ENCODE data around the gene EPHB4. TPM values are rescaled to one million over a fixed set of nuclear protein-coding genes. Genes with fewer than 3 reads are reported as not detected.

The EPHB4 gene
- total RNA-seq, 1 donor from 2014 or later: 153 TPM

DNA sequence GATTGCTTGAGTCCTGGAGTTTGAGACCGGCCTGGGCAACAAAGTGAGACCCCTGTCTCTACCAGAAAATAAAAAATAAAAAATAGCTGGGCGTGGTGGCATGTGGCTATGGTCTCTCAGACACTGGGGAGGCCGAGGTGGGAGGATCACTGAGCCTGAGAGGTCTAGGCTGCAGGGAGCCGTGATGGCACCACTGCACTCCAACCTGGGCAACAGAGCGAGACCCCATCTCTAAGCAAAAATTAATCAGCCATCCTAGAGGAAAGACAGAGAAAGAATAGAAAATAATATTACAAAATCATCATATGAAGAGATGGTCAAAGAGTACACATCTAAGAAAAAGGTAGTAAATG, 4.9 kb upstream of the EPHB4 start:
- DNase-seq (ENCODE audit: low read depth): no peak
- no peak overlapping the region for H3K4me3 ChIP-seq (ENCODE audit: low read depth, low read length)

DNA sequence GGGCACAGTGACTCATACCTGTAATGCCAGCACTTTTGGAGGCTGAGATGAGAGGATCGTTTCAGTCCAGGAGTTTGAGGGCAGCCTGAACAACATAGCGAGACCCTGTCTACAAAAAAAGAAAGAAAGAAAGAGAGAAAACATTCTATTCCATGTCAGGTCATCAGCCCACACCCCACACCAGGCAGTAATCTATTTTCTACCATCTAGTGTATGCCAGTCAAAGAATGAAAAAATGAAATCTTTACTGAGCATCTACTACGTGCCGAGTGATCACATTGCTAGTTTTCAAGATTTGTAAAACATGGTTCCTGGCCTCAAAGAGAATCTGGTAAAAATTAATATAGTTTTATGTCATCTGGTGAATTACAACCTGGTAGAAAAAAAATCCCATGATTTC, 3.1 kb upstream of the EPHB4 start:
- TF ChIP-seq, protein P1, sequence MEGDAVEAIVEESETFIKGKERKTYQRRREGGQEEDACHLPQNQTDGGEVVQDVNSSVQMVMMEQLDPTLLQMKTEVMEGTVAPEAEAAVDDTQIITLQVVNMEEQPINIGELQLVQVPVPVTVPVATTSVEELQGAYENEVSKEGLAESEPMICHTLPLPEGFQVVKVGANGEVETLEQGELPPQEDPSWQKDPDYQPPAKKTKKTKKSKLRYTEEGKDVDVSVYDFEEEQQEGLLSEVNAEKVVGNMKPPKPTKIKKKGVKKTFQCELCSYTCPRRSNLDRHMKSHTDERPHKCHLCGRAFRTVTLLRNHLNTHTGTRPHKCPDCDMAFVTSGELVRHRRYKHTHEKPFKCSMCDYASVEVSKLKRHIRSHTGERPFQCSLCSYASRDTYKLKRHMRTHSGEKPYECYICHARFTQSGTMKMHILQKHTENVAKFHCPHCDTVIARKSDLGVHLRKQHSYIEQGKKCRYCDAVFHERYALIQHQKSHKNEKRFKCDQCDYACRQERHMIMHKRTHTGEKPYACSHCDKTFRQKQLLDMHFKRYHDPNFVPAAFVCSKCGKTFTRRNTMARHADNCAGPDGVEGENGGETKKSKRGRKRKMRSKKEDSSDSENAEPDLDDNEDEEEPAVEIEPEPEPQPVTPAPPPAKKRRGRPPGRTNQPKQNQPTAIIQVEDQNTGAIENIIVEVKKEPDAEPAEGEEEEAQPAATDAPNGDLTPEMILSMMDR (IDR thresholded peaks at IDR 0.05; ENCODE audit: insufficient read depth, low read length, severe bottlenecking): no peak
- no peaks in the 10 kb centered on the region for H3K27me3 ChIP-seq (ENCODE audit: control insufficient read depth, insufficient read depth, low read length)
- H3K36me3 ChIP-seq (ENCODE audit: control insufficient read depth, insufficient read depth, low read length): no peaks in the 10 kb centered on the region
- H3K4me3 ChIP-seq (ENCODE audit: low read depth, low read length): no peak overlapping the region
- DNase-seq (ENCODE audit: low read depth) (no peak), FAIRE-seq (no peak)

More for the DNA sequence above, 4.9 kb upstream of the EPHB4 start:
- no peak for FAIRE-seq
- H3K36me3 ChIP-seq (ENCODE audit: control insufficient read depth, insufficient read depth, low read length): no peaks in the 10 kb centered on the region
- TF ChIP-seq, protein P1 (IDR thresholded peaks at IDR 0.05; ENCODE audit: insufficient read depth, low read length, severe bottlenecking): no peak
- no peaks in the 10 kb centered on the region for H3K27me3 ChIP-seq (ENCODE audit: control insufficient read depth, insufficient read depth, low read length)

DNA sequence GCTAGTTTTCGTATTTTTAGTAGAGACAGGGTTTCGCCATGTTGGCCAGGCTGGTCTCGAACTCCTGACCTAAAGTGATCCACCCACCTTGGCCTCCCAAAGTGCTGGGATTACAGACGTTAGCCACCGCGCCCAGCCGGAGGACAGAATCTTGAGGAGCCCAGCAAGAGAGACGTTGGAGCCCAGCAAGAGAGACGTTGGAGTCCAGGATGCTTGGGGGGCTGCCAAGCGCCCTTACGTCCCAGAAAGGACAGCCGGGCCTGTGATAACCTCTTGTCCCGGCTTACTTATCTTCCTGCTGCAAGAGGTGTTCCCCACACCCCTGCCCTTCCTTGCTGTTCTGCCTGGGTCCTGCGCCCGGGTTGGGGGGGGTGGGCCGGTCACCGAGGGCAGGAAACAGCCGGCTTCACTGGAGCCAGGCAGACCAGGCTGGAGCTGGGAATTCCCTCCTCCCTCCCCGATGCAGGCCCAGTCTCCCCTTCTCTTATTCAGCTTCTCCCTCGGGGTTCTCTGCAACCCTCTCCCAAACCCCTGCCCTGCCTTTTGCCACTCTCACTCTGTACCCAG, 1.9 kb upstream of the EPHB4 start:
- Histone ChIP-seq H3K27me3 (ENCODE audit: control insufficient read depth, insufficient read depth, low read length) (no peaks in the 10 kb centered on the region), H3K36me3 (ENCODE audit: control insufficient read depth, insufficient read depth, low read length) (no peaks in the 10 kb centered on the region), H3K4me3 (ENCODE audit: low read depth, low read length) (no peak overlapping the region)
- FAIRE-seq (no peak), DNase-seq (ENCODE audit: low read depth) (no peak)
- TF ChIP-seq, protein P1 (IDR thresholded peaks at IDR 0.05; ENCODE audit: insufficient read depth, low read length, severe bottlenecking): no peak

DNA sequence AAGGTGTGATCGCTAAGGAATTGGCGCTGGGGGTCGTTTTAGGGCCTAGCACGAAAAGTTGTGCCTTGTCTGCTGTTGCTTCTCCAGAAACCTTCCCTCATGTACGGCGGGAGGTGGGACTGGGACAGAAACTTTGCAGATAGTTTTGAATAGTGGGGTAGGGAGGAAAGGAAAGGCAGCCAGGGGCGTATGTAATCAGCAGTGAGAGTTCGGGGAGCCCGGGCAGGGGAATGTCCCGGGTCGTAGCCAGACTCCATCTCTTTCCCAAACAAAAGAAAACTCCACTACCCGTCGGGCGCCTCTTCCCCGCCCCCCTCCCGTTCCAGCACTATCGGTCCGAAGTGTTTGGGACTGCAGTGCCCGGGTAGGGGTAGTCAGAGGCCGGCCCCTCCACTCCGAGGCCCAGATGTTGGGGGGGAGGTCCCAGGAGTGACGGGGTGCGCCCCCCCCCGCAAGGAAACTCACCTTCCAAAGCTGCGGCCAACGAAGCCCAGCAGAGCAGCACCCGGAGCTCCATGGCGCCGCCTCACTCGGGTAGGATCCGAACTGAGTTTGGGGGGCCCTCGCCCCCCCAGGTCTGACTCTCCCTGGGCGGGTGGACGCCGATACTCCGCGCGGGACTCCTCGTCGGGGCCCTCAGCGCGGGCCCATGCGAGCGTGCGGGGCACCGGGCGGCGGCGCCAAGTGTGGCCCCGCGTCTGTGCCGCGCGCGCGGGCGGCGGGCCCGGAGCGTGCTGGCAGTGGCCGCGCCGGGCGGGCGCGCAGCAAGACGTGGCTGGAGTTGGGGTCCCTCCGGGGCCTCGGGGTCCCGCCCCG, 601 bp downstream of the EPHB4 start:
- TF ChIP-seq, protein P1 (IDR thresholded peaks at IDR 0.05; ENCODE audit: insufficient read depth, low read length, severe bottlenecking): no peak
- Histone ChIP-seq H3K36me3 (ENCODE audit: control insufficient read depth, insufficient read depth, low read length) (peaks cover 19% of the 10 kb centered on the region), H3K4me3 (ENCODE audit: low read depth, low read length) (peak overlapping the region; percentile 69), H3K27me3 (ENCODE audit: control insufficient read depth, insufficient read depth, low read length) (no peaks in the 10 kb centered on the region)
- no peak for FAIRE-seq
- DNase-seq (ENCODE audit: low read depth): no peak

DNA sequence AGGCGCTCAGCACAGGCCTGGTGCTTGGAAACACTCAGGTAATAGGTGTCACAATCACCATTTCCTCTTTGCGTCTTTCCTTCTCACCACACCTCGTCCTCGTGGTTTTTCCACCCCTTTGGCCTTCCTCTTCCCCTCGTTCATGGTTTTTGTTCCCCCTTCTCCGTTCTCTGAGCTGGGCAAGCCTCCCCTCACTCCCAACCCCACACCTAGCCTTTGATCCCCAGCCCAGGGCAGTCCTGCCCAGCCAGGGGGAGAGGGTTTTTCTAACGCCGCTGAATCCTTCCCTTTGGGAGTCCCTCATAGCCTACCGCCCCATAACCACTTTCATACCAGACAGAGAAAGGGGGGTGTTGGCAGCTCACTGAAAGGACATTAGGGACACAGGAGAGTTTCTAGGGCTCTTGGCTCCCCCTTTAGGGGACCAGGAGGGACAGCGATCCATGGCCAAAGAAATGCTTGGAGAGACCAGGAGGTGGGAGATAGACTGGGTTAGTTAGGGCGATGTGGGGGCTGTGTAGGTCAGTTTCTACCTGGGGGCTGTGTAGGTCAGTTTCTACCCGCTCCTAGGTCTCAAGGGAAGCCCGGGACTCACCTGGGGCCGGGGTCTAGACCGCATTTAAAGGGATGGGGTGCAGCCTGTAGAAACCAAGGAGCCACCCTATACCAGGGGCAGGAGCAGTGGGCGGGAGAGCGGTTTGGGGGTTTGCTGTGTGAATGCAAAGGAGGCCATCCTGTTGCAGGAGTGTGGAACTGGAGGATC, 1.4 kb downstream of the EPHB4 start:
- DNase-seq (ENCODE audit: low read depth) (peak; percentile 36), FAIRE-seq (peak; percentile 58)
- Histone ChIP-seq H3K36me3 (ENCODE audit: control insufficient read depth, insufficient read depth, low read length) (peaks cover 21% of the 10 kb centered on the region), H3K4me3 (ENCODE audit: low read depth, low read length) (peak overlapping the region; percentile 69), H3K27me3 (ENCODE audit: control insufficient read depth, insufficient read depth, low read length) (no peaks in the 10 kb centered on the region)
- TF ChIP-seq, protein P1 (IDR thresholded peaks at IDR 0.05; ENCODE audit: insufficient read depth, low read length, severe bottlenecking): peak; percentile 19

All from bronchial epithelial cell (primary cell).